GM12878 (cell line): ENCODE data around the gene CENPX.

ENCODE experiments used
- CEBPB ChIP-seq, 2 experiments: fragments of 150-350 bp in 1 of 2; IDR thresholded peaks; 2 replicates each; pipeline ENCODE4 v1.6.1; 2012 to 2014; ENCODE audit warnings: low read depth in 2 of 2, low read length in 2 of 2, borderline replicate concordance in 1 of 2, inconsistent platforms in 1 of 2
- CEBPZ ChIP-seq: fragments of 150-350 bp; IDR thresholded peaks from 2 replicates; pipeline ENCODE4 v1.6.1; 2016; ENCODE audit warnings: low read depth, low read length
- FOS ChIP-seq: IDR thresholded peaks from 3 replicates; pipeline ENCODE4 v1.6.1; 2011; ENCODE audit warnings: borderline replicate concordance; ENCODE audit not compliant: insufficient read length; ENCODE audit errors: extremely low read depth
- HCFC1 ChIP-seq: fragments of 150-350 bp; IDR thresholded peaks from 2 replicates; pipeline ENCODE4 v1.6.1; 2014; ENCODE audit warnings: low read length
- TF ChIP-seq, protein P1 (sequence below): IDR thresholded peaks from 2 replicates; pipeline ENCODE4 v1.6.1; 2012; ENCODE audit warnings: low read depth, low read length, improper control_type of control experiment
- TF ChIP-seq, protein P2 (sequence below), 3 experiments: IDR thresholded peaks in 2 of 3; conservative IDR thresholded peaks in 1 of 3; 2 replicates each; pipeline ENCODE4 v1.5.1; 2011; ENCODE audit warnings: low read depth in 3 of 3, low read length in 3 of 3, mild to moderate bottlenecking in 3 of 3, control low read depth in 2 of 3, moderate library complexity in 2 of 3, inconsistent platforms in 1 of 3, mixed read lengths in 1 of 3; ENCODE audit not compliant: control insufficient read depth in 2 of 3, insufficient read depth in 1 of 3; ENCODE audit errors: extremely low read depth in 1 of 3

DNA sequence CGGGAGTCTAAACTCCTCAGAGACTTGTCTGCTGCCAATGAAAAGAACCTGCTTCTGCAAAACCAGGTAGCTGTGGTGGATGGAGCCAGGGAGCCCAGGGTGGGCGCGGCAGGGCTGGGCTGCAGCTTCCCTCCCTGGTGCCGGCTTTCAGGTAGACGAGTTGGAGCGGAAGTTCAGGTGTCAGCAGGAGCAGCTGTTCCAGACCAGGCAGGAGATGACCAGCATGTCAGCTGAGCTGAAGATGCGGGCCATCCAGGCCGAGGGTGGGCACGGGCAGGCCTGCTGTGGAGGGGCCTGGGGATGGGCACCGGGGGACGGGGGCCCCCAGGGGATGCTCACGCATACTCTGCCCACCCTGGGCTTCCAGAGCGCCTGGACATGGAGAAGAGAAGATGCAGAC, 5.6 kb upstream of the CENPX start:
- TF ChIP-seq HCFC1 (no peak), FOS (no peak), CEBPB (IDR thresholded peaks at IDR 0.05; ENCODE audit: borderline replicate concordance in 1 of 2, low read depth in 2 of 2, low read length in 2 of 2) (no peak), CEBPZ (no peak)
- TF ChIP-seq, protein P1, sequence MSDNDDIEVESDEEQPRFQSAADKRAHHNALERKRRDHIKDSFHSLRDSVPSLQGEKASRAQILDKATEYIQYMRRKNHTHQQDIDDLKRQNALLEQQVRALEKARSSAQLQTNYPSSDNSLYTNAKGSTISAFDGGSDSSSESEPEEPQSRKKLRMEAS, result no peak
- TF ChIP-seq, protein P2, sequence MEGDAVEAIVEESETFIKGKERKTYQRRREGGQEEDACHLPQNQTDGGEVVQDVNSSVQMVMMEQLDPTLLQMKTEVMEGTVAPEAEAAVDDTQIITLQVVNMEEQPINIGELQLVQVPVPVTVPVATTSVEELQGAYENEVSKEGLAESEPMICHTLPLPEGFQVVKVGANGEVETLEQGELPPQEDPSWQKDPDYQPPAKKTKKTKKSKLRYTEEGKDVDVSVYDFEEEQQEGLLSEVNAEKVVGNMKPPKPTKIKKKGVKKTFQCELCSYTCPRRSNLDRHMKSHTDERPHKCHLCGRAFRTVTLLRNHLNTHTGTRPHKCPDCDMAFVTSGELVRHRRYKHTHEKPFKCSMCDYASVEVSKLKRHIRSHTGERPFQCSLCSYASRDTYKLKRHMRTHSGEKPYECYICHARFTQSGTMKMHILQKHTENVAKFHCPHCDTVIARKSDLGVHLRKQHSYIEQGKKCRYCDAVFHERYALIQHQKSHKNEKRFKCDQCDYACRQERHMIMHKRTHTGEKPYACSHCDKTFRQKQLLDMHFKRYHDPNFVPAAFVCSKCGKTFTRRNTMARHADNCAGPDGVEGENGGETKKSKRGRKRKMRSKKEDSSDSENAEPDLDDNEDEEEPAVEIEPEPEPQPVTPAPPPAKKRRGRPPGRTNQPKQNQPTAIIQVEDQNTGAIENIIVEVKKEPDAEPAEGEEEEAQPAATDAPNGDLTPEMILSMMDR (IDR thresholded peaks at IDR 0.05 in 2 of 3, conservative IDR thresholded peaks at IDR 0.05 in 1 of 3; ENCODE audit: control insufficient read depth in 2 of 3, extremely low read depth in 1 of 3, insufficient read depth in 1 of 3, low read depth in 3 of 3, low read length in 3 of 3), result no peak
